Measurements from ENCODE around the gene FKBP9.

- no peak for TF ChIP-seq CTCF (IDR thresholded peaks at IDR 0.05; ENCODE audit: low read depth, low read length, poor library complexity, severe bottlenecking)
- TF ChIP-seq EZH2phosphoT487 (IDR thresholded peaks at IDR 0.05; ENCODE audit: borderline replicate concordance, low read length), result no peak; the same call in 1 of the 2 replicates
These were observed 15.4 kb upstream of the FKBP9 start for GRCh38 chr7:32941681-32942414.

Measured in DOHH2 (cell line).